ENCODE data around the gene LRRC34. TPM values are rescaled to one million over a fixed set of nuclear protein-coding genes. Genes with fewer than 3 reads are reported as not detected.

LRRC34 gene
- total and polyA plus RNA-seq, 2 of the 8 experiments (the other 6 are each of a cell fraction or from before 2014, with no cell fraction given) = 3.3 to 4.1 TPM

DNA sequence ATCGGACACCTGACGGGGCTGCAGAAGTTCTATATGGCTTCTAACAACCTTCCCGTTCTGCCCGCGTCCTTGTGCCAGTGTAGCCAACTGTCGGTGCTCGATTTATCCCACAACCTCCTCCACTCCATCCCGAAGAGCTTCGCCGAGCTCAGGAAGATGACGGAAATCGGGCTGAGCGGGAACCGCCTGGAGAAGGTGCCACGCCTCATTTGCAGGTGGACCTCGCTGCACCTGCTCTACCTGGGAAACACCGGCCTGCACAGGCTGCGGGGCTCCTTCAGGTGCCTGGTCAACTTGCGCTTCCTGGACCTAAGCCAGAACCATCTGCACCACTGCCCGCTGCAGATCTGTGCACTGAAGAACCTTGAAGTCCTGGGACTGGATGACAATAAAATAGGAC is 9.8 kb upstream of the LRRC34 start:
- Histone ChIP-seq H3K9me3 (ENCODE audit: insufficient read depth in 2 of 2, low read depth in 1 of 2, low read length in 1 of 2) (no peaks in the 10 kb centered on the region), H3K27me3 (replicated peaks in 1 of 4; ENCODE audit: control insufficient read depth in 3 of 4, extremely low read depth in 1 of 4, insufficient read depth in 3 of 4, low read length in 3 of 4) (peaks cover 0 to 1% (median 0%) of the 10 kb centered on the region in 4 experiments; a peak in 1 of 7 replicates), H4K5ac (ENCODE audit: insufficient read length, low read depth, low read length) (no peak overlapping the region), H3K18ac (ENCODE audit: extremely low read depth, low read length) (no peak overlapping the region), H4K20me1 (replicated peaks in 1 of 2; ENCODE audit: control insufficient read depth in 1 of 2, insufficient read depth in 2 of 2, low read length in 2 of 2) (no peaks in the 10 kb centered on the region), H3K23ac (ENCODE audit: insufficient read length) (no peak overlapping the region), H2BK120ac (replicated peaks; ENCODE audit: low read depth, low read length) (no peak overlapping the region), H2BK12ac (ENCODE audit: low read depth, low read length) (no peak overlapping the region), H4K91ac (replicated peaks; ENCODE audit: insufficient read length, low read length) (no peak overlapping the region), H4K8ac (ENCODE audit: extremely low read depth, insufficient read depth, low read length) (no peak overlapping the region), H3K27ac (ENCODE audit: low read depth, low read length) (no peak overlapping the region), H2BK20ac (ENCODE audit: low read length) (no peak overlapping the region), H2AK5ac (ENCODE audit: low read depth, low read length) (no peak overlapping the region), H3K14ac (ENCODE audit: insufficient read length) (no peak overlapping the region), H3K4me2 (ENCODE audit: insufficient read depth in 1 of 2, low read depth in 2 of 2, low read length in 2 of 2) (no peak overlapping the region), H3K4me1 (replicated peaks in 1 of 4; ENCODE audit: control insufficient read depth in 3 of 4, insufficient read depth in 4 of 4, low read length in 3 of 4) (no peaks in the 10 kb centered on the region), H2AFZ (ENCODE audit: low read length) (no peak overlapping the region), H2BK15ac (ENCODE audit: low read length) (no peak overlapping the region), H3K23me2 (ENCODE audit: low read depth, low read length) (no peaks in the 10 kb centered on the region), H3K79me2 (ENCODE audit: control insufficient read depth in 1 of 2, insufficient read depth in 2 of 2, low read length in 2 of 2) (no peaks in the 10 kb centered on the region), H3K56ac (replicated peaks; ENCODE audit: insufficient read length, low read depth, low read length) (no peak overlapping the region), H3K79me1 (ENCODE audit: low read depth, low read length) (no peaks in the 10 kb centered on the region), H2BK5ac (ENCODE audit: low read depth, low read length) (no peak overlapping the region), H3K4me3 (ENCODE audit: extremely low read depth in 1 of 4, insufficient read depth in 2 of 4, low read depth in 3 of 4, low read length in 4 of 4) (no peak overlapping the region), H3K36me3 (ENCODE audit: control insufficient read depth in 2 of 4, insufficient read depth in 4 of 4, low read length in 3 of 4) (no peaks in the 10 kb centered on the region), H3K9ac (replicated peaks in 1 of 4; ENCODE audit: extremely low read depth in 1 of 4, low read depth in 3 of 4, low read length in 3 of 4) (no peak overlapping the region), H3K4ac (replicated peaks; ENCODE audit: insufficient read length, low read depth, low read length) (no peak overlapping the region)
- POLR2A ChIA-PET (ENCODE audit: partially characterized antibody) = no interaction called here
- CTCF ChIA-PET (ENCODE audit: partially characterized antibody) = interaction anchor here (0.6 to 2.5 kb wide), 6 partner anchors 10 to 199 kb away, joined by 3 to 6 read pairs (median 4); partner anchors contain the start of genes LRRC34 and LRRIQ4
- TF ChIP-seq SP2 (IDR thresholded peaks at IDR 0.05; ENCODE audit: low read length) = no peak
- TF ChIP-seq GTF2F1 (IDR thresholded peaks at IDR 0.05; ENCODE audit: borderline replicate concordance, low read depth, low read length) = no peak
- no peak for TF ChIP-seq NANOG (IDR thresholded peaks at IDR 0.05; ENCODE audit: insufficient read depth, low read depth, low read length, poor library complexity, severe bottlenecking)
- no peak for TF ChIP-seq CBX5 (IDR thresholded peaks at IDR 0.05; ENCODE audit: low read depth, low read length)
- TF ChIP-seq, protein P1, sequence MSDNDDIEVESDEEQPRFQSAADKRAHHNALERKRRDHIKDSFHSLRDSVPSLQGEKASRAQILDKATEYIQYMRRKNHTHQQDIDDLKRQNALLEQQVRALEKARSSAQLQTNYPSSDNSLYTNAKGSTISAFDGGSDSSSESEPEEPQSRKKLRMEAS (IDR thresholded peaks at IDR 0.05) = no peak
- no peak for TF ChIP-seq POU5F1 (IDR thresholded peaks at IDR 0.05; ENCODE audit: low read depth, low read length)
- no peak for TF ChIP-seq POLR2AphosphoS5 (IDR thresholded peaks at IDR 0.05; ENCODE audit: low read depth, low read length)
- TF ChIP-seq, protein P2, sequence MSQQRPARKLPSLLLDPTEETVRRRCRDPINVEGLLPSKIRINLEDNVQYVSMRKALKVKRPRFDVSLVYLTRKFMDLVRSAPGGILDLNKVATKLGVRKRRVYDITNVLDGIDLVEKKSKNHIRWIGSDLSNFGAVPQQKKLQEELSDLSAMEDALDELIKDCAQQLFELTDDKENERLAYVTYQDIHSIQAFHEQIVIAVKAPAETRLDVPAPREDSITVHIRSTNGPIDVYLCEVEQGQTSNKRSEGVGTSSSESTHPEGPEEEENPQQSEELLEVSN (IDR thresholded peaks at IDR 0.05) = no peak
- TF ChIP-seq SRF (IDR thresholded peaks at IDR 0.05; ENCODE audit: low read depth, low read length) = no peak
- no peak for TF ChIP-seq GABPA (IDR thresholded peaks at IDR 0.05; ENCODE audit: borderline replicate concordance, insufficient read depth, low read length)
- TF ChIP-seq, protein P3, sequence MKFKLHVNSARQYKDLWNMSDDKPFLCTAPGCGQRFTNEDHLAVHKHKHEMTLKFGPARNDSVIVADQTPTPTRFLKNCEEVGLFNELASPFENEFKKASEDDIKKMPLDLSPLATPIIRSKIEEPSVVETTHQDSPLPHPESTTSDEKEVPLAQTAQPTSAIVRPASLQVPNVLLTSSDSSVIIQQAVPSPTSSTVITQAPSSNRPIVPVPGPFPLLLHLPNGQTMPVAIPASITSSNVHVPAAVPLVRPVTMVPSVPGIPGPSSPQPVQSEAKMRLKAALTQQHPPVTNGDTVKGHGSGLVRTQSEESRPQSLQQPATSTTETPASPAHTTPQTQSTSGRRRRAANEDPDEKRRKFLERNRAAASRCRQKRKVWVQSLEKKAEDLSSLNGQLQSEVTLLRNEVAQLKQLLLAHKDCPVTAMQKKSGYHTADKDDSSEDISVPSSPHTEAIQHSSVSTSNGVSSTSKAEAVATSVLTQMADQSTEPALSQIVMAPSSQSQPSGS (IDR thresholded peaks at IDR 0.05; ENCODE audit: low read length) = no peak
- no peak for TF ChIP-seq RXRA (IDR thresholded peaks at IDR 0.05; ENCODE audit: insufficient read depth, low read depth, low read length)
- DNase-seq (ENCODE audit: low read depth in 1 of 2, low spot score in 2 of 2) (no peak), FAIRE-seq (no peak)
- WGBS, 2 experiments (ENCODE audit: extremely low coverage in 1 of 2, insufficient coverage in 1 of 2, insufficient read length in 1 of 2, insufficient replicate concordance in 2 of 2, low coverage in 1 of 2, low lambda C conversion rate in 2 of 2, missing lambda C conversion rate in 1 of 2) = 94% methylated on average over 20 of the region's 20 CpGs; no CpG with 5 or more reads in 1 of the 2 experiments

All from H1 (cell line).